GM12878 (cell line): Measurements from ENCODE around the gene ABCA2. TPM values are rescaled to one million over a fixed set of nuclear protein-coding genes. Genes with fewer than 3 reads are reported as not detected.

Source experiments
- ATAC-seq: fragments of 200-7000 bp; cut with Tn5 transposase; 3 replicates; pipeline ENCODE4 v1.9.1; 2020; ENCODE audit warnings: mild to moderate bottlenecking, moderate library complexity
- BruUV-seq: library from RNA; stranded (reverse); fragments of 400-500 nt; replicated peaks from 2 replicates; lab custom pipeline; 2021; lab: Mats Ljungman, UMichigan
- CTCF ChIA-PET: fragments of 300-600 bp; sonication (Branson Sonifier 250); formaldehyde crosslinking; extraction: SDS; loops from one replicate; lab custom pipeline; 2021; ENCODE audit warnings: inconsistent platforms; lab: Yijun Ruan, JAX
- POLR2A ChIA-PET: fragments of 350-600 bp; formaldehyde crosslinking; extraction: SDS; loops from one replicate; lab custom pipeline; 2021; ENCODE audit warnings: inconsistent platforms; lab: Charles Lee
- RAD21 ChIA-PET: fragments of 300-600 bp; sonication (Branson Sonifier 250); formaldehyde crosslinking; loops from one replicate; lab custom pipeline; 2023; ENCODE audit warnings: antibody characterized with exemption; ENCODE audit not compliant: unreplicated experiment; lab: Charles Lee
- SMC1A ChIA-PET: fragments of 300-600 bp; sonication (Branson Sonifier 250); formaldehyde crosslinking; loops from one replicate; lab custom pipeline; 2023; ENCODE audit not compliant: unreplicated experiment, uncharacterized antibody; lab: Charles Lee
- DNase-seq: peaks from one replicate; pipeline ENCODE4 v3.0.0-alpha.2; 2011; ENCODE audit warnings: low read depth, low spot score
- FAIRE-seq: peaks from 3 replicates; lab custom pipeline; 2011; peaks lifted over from hg19 to GRCh38; lab: Jason Lieb, UNC
- H2AFZ ChIP-seq: 2 replicates; pipeline ENCODE4 v1.6.0; 2011; ENCODE audit warnings: low read depth, low read length, control low read depth; ENCODE audit not compliant: control insufficient read depth
- H3K27ac ChIP-seq: 2 replicates; pipeline ENCODE4 v1.5.1; 2011; ENCODE audit warnings: control low read depth; ENCODE audit not compliant: control insufficient read depth, insufficient read depth
- H3K27me3 ChIP-seq, 2 experiments: replicated peaks in 1 of 2; 2 replicates each; pipeline versions ENCODE4 v1.6.0 to v1.6.1; 2011; ENCODE audit warnings: low read length in 1 of 2; ENCODE audit not compliant: control insufficient read depth in 2 of 2, insufficient read depth in 2 of 2
- H3K36me3 ChIP-seq, 2 experiments: 2 replicates each; pipeline ENCODE4 v1.5.1; 2011; ENCODE audit warnings: low read length in 1 of 2; ENCODE audit not compliant: control insufficient read depth in 2 of 2, insufficient read depth in 2 of 2
- H3K4me1 ChIP-seq: 2 replicates; pipeline ENCODE4 v1.6.1; 2011; ENCODE audit warnings: mild to moderate bottlenecking, low read length, moderate library complexity, mixed read lengths; ENCODE audit not compliant: control insufficient read depth, insufficient read depth
- H3K4me2 ChIP-seq: 2 replicates; pipeline ENCODE4 v1.6.0; 2011; ENCODE audit warnings: control low read depth; ENCODE audit not compliant: control insufficient read depth, insufficient read depth
- H3K4me3 ChIP-seq: fragments of 200-600 bp; sonication (generic); 2 replicates; pipeline ENCODE4 v1.5.1; 2016
- H3K79me2 ChIP-seq: 2 replicates; pipeline ENCODE4 v1.6.0; 2011; ENCODE audit warnings: low read length; ENCODE audit not compliant: control insufficient read depth, insufficient read depth
- H3K9ac ChIP-seq: 2 replicates; pipeline ENCODE4 v1.8.0; 2011; ENCODE audit warnings: low read length, control low read depth, mixed read lengths; ENCODE audit not compliant: control insufficient read depth, insufficient read depth
- H3K9me3 ChIP-seq: replicated peaks from 3 replicates; pipeline ENCODE4 v1.5.1; 2011; ENCODE audit warnings: mild to moderate bottlenecking, low read length; ENCODE audit not compliant: control insufficient read depth, insufficient read depth
- H4K20me1 ChIP-seq: 2 replicates; pipeline ENCODE4 v1.6.0; 2011; ENCODE audit not compliant: control insufficient read depth, insufficient read depth
- BHLHE40 ChIP-seq, 2 experiments: fragments of 450-650 bp in 1 of 2; IDR thresholded peaks; 2 replicates each; pipeline ENCODE4 v1.6.1; 2011 to 2017; ENCODE audit warnings: low read depth in 2 of 2, borderline replicate concordance in 1 of 2, improper control_type of control experiment in 1 of 2, low read length in 1 of 2, mild to moderate bottlenecking in 1 of 2
- E2F4 ChIP-seq: IDR thresholded peaks from 2 replicates; pipeline ENCODE4 v1.6.1; 2012; ENCODE audit warnings: low read depth, low read length, improper control_type of control experiment
- GABPA ChIP-seq: IDR thresholded peaks from 2 replicates; pipeline ENCODE4 v1.6.1; 2014; ENCODE audit warnings: antibody characterized with exemption, low read depth, mild to moderate bottlenecking, inconsistent platforms
- MXI1 ChIP-seq: fragments of 150-350 bp; IDR thresholded peaks from 2 replicates; pipeline ENCODE4 v1.6.1; 2011; ENCODE audit warnings: low read depth, mild to moderate bottlenecking, inconsistent platforms, low read length, improper control_type of control experiment
- REST ChIP-seq: IDR thresholded peaks from 2 replicates; pipeline ENCODE4 v1.6.1; 2012; ENCODE audit warnings: mild to moderate bottlenecking, low read depth, low read length
- SMC3 ChIP-seq: IDR thresholded peaks from 2 replicates; pipeline ENCODE4 v1.6.1; 2011; ENCODE audit warnings: low read length, improper control_type of control experiment, borderline replicate concordance
- ZNF24 ChIP-seq: fragments of 450-650 bp; IDR thresholded peaks from 2 replicates; pipeline ENCODE4 v1.6.1; 2017; ENCODE audit warnings: antibody characterized with exemption, mild to moderate bottlenecking
- WGBS: methylation state at CpG from one replicate; pipeline ENCODE4 v1.1.6; 2016; ENCODE audit warnings: low lambda C conversion rate; ENCODE audit not compliant: insufficient replicate concordance, insufficient coverage; ENCODE audit errors: missing lambda C conversion rate; 5-methylcytosine and 5-hydroxymethylcytosine counted together
- in situ Hi-C: fragments of 300-500 bp; cut with MboI; formaldehyde crosslinking; loops from 9 replicates; pipeline ENCODE4 v1.14.3; 2018; ENCODE audit warnings: mixed read lengths
- intact Hi-C: fragments of 100-400 bp; cut with micrococcal nuclease; formaldehyde crosslinking; loops from one replicate; pipeline ENCODE4 v1.14.2; 2022; ENCODE audit not compliant: unreplicated experiment
- polyA plus RNA-seq, 11 experiments: library from polyadenylated mRNA; depleted of rRNA in 4 of 11; unstranded in 6 of 11; stranded (reverse) in 5 of 11; fragments of >200 nt; fragmentation: Nextera tagmentation in 4 of 11; fragmentation: Illumina TruSeq in 1 of 11; extraction: Ambion mirVana in 4 of 11; extraction: Trizol in 1 of 11; gene quantifications; 1 replicate in 1 of 11; 2 replicates in 10 of 11; pipeline versions ENCODE4 v1.2.1 to v1.2.3, GENCODE V29; 2011 to 2016; ENCODE audit warnings: inconsistent platforms in 2 of 11, missing spikeins in 2 of 11, low read depth in 1 of 11
- total RNA-seq, 4 experiments: library from RNA; depleted of rRNA in 3 of 4; stranded (reverse); fragments of >200 nt in 3 of 4; fragmentation: Illumina TruSeq in 1 of 4; extraction: Trizol in 1 of 4; gene quantifications; 2 replicates each; pipeline versions ENCODE4 v1.2.1 to v1.2.3, GENCODE V29; 2013 to 2021

The ABCA2 gene
- total and polyA plus RNA-seq, 10 of the 15 experiments (the other 5 are each of a cell fraction or from before 2014, with no cell fraction given): 0.13 to 2.6 (median 0.71) TPM; not detected in 2

- Histone ChIP-seq H3K4me3 (no peak overlapping the region), H3K79me2 (no peaks in the 10 kb centered on the region), H3K27ac (no peak overlapping the region), H3K27me3 (no peaks in the 10 kb centered on the region), H3K9me3 (no peaks in the 10 kb centered on the region), H4K20me1 (no peaks in the 10 kb centered on the region), H3K4me2 (no peak overlapping the region), H3K4me1 (no peaks in the 10 kb centered on the region), H2AFZ (no peak overlapping the region), H3K36me3 (no peaks in the 10 kb centered on the region), H3K9ac (no peak overlapping the region)
- intact Hi-C loops: no loop called here
- ChIA-PET SMC1A (no interaction called here), RAD21 (no interaction called here), CTCF (no interaction called here), POLR2A (no interaction called here)
- in situ Hi-C loops: no loop called here
- WGBS: 33% methylated on average over 1 of the region's 1 CpG
- BruUV-seq: no TSS peak
- DNase-seq (no peak), ATAC-seq (no peak), FAIRE-seq (no peak)
- TF ChIP-seq GABPA (no peak), MXI1 (no peak), SMC3 (no peak), ZNF24 (no peak), BHLHE40 (IDR thresholded peaks at IDR 0.05; ENCODE audit: borderline replicate concordance in 1 of 2, low read depth in 2 of 2, low read length in 1 of 2) (no peak), REST (no peak), E2F4 (no peak)
Observed at GRCh38 chr9:136957461-136957860, 70.6 kb downstream of the ABCA2 start.

Other genes with a start within 250 kb of the ABCA2 start
Only the 7 nearest of the 38 such genes appear.
- not detected in 2 replicates for gene LCNL1, start 45.2 kb downstream of the ABCA2 start, total RNA-seq (2014; rRNA removed)
- not detected in 2 replicates for gene LCNL1, start 45.2 kb downstream of the ABCA2 start, total RNA-seq (2014; rRNA removed; fragmentation: Illumina TruSeq; extraction: Trizol)
- gene LCNL1, start 45.2 kb downstream of the ABCA2 start, total RNA-seq (2021): not detected in 2 replicates
- not detected in 2 replicates for gene LCNL1, start 45.2 kb downstream of the ABCA2 start, polyA plus RNA-seq (2011; rRNA removed)
- gene LCNL1, start 45.2 kb downstream of the ABCA2 start, polyA plus RNA-seq (2014; fragmentation: Illumina TruSeq; extraction: Trizol): not detected in 2 replicates
- not detected for gene LCNL1, start 45.2 kb downstream of the ABCA2 start, polyA plus RNA-seq (2014; fragmentation: Nextera tagmentation; extraction: Ambion mirVana)
- not detected in 2 replicates for gene LCNL1, start 45.2 kb downstream of the ABCA2 start, polyA plus RNA-seq (2014; rRNA removed)
- not detected for gene LCNL1, start 45.2 kb downstream of the ABCA2 start, polyA plus RNA-seq (2016; fragmentation: Nextera tagmentation; extraction: Ambion mirVana)
- 30.9 and 44.3 TPM in 2 replicates for gene PAXX, start 35.8 kb downstream of the ABCA2 start, total RNA-seq (2014; rRNA removed)
- 10.5 and 14.7 TPM in 2 replicates for gene PAXX, start 35.8 kb downstream of the ABCA2 start, total RNA-seq (2014; rRNA removed; fragmentation: Illumina TruSeq; extraction: Trizol)
- 47.7 and 49.3 TPM in 2 replicates for gene PAXX, start 35.8 kb downstream of the ABCA2 start, total RNA-seq (2021)
- gene PAXX, start 35.8 kb downstream of the ABCA2 start, polyA plus RNA-seq (2011; rRNA removed): 6.2 and 10.9 TPM in 2 replicates
- 1.4 and 4.1 TPM in 2 replicates for gene PAXX, start 35.8 kb downstream of the ABCA2 start, polyA plus RNA-seq (2014; fragmentation: Illumina TruSeq; extraction: Trizol)
- 1 to 10 TPM in 1 of 2 experiments, under 1 TPM in 1; 0.18 to 2.9 TPM for gene PAXX, start 35.8 kb downstream of the ABCA2 start, polyA plus RNA-seq (2014; fragmentation: Nextera tagmentation; extraction: Ambion mirVana)
- gene PAXX, start 35.8 kb downstream of the ABCA2 start, polyA plus RNA-seq (2014; rRNA removed): 50.6 and 67.5 TPM in 2 replicates
- gene PAXX, start 35.8 kb downstream of the ABCA2 start, polyA plus RNA-seq (2016; fragmentation: Nextera tagmentation; extraction: Ambion mirVana): 10 to 100 TPM; 60.1 to 60.6 TPM
- gene CLIC3, start 31.7 kb downstream of the ABCA2 start, total RNA-seq (2014; rRNA removed): not detected in 2 replicates
- gene CLIC3, start 31.7 kb downstream of the ABCA2 start, total RNA-seq (2014; rRNA removed; fragmentation: Illumina TruSeq; extraction: Trizol): not detected in 2 replicates
- not detected in 2 replicates for gene CLIC3, start 31.7 kb downstream of the ABCA2 start, total RNA-seq (2021)
- not detected in 2 replicates for gene CLIC3, start 31.7 kb downstream of the ABCA2 start, polyA plus RNA-seq (2011; rRNA removed)
- gene CLIC3, start 31.7 kb downstream of the ABCA2 start, polyA plus RNA-seq (2014; fragmentation: Illumina TruSeq; extraction: Trizol): not detected in 2 replicates
- not detected for gene CLIC3, start 31.7 kb downstream of the ABCA2 start, polyA plus RNA-seq (2014; fragmentation: Nextera tagmentation; extraction: Ambion mirVana)
- 0.25 TPM in 1 of 2 replicates, not detected in the other for gene CLIC3, start 31.7 kb downstream of the ABCA2 start, polyA plus RNA-seq (2014; rRNA removed)
- gene CLIC3, start 31.7 kb downstream of the ABCA2 start, polyA plus RNA-seq (2016; fragmentation: Nextera tagmentation; extraction: Ambion mirVana): under 1 TPM in 1 of 2 experiments, not detected in 1; 0.31 TPM
- 0.16 and 0.17 TPM in 2 replicates for gene FUT7, start 3.9 kb upstream of the ABCA2 start, total RNA-seq (2014; rRNA removed)
- 0.04 and 0.05 TPM in 2 replicates for gene FUT7, start 3.9 kb upstream of the ABCA2 start, total RNA-seq (2014; rRNA removed; fragmentation: Illumina TruSeq; extraction: Trizol)
- 0.13 and 0.16 TPM in 2 replicates for gene FUT7, start 3.9 kb upstream of the ABCA2 start, total RNA-seq (2021)
- gene FUT7, start 3.9 kb upstream of the ABCA2 start, polyA plus RNA-seq (2011; rRNA removed): 0.12 and 0.23 TPM in 2 replicates
- gene FUT7, start 3.9 kb upstream of the ABCA2 start, polyA plus RNA-seq (2014; fragmentation: Illumina TruSeq; extraction: Trizol): 0.04 TPM in 1 of 2 replicates, not detected in the other
- gene FUT7, start 3.9 kb upstream of the ABCA2 start, polyA plus RNA-seq (2014; fragmentation: Nextera tagmentation; extraction: Ambion mirVana): not detected
- gene FUT7, start 3.9 kb upstream of the ABCA2 start, polyA plus RNA-seq (2014; rRNA removed): 0.25 and 0.29 TPM in 2 replicates
- under 1 TPM; 0.32 to 0.62 TPM for gene FUT7, start 3.9 kb upstream of the ABCA2 start, polyA plus RNA-seq (2016; fragmentation: Nextera tagmentation; extraction: Ambion mirVana)
- gene NPDC1, start 17.9 kb upstream of the ABCA2 start, total RNA-seq (2014; rRNA removed): 0.11 and 1.2 TPM in 2 replicates
- 0.13 TPM in 1 of 2 replicates, not detected in the other for gene NPDC1, start 17.9 kb upstream of the ABCA2 start, total RNA-seq (2014; rRNA removed; fragmentation: Illumina TruSeq; extraction: Trizol)
- 0.64 and 1.5 TPM in 2 replicates for gene NPDC1, start 17.9 kb upstream of the ABCA2 start, total RNA-seq (2021)
- gene NPDC1, start 17.9 kb upstream of the ABCA2 start, polyA plus RNA-seq (2011; rRNA removed): 0.14 and 0.19 TPM in 2 replicates
- 0.04 TPM in 1 of 2 replicates, not detected in the other for gene NPDC1, start 17.9 kb upstream of the ABCA2 start, polyA plus RNA-seq (2014; fragmentation: Illumina TruSeq; extraction: Trizol)
- not detected for gene NPDC1, start 17.9 kb upstream of the ABCA2 start, polyA plus RNA-seq (2014; fragmentation: Nextera tagmentation; extraction: Ambion mirVana)
- 0.42 and 0.58 TPM in 2 replicates for gene NPDC1, start 17.9 kb upstream of the ABCA2 start, polyA plus RNA-seq (2014; rRNA removed)
- gene NPDC1, start 17.9 kb upstream of the ABCA2 start, polyA plus RNA-seq (2016; fragmentation: Nextera tagmentation; extraction: Ambion mirVana): 1 to 10 TPM; 1.1 to 1.7 TPM
- 0.05 and 0.40 TPM in 2 replicates for gene ENTPD2, start 25.8 kb upstream of the ABCA2 start, total RNA-seq (2014; rRNA removed)
- gene ENTPD2, start 25.8 kb upstream of the ABCA2 start, total RNA-seq (2014; rRNA removed; fragmentation: Illumina TruSeq; extraction: Trizol): not detected in 2 replicates
- gene ENTPD2, start 25.8 kb upstream of the ABCA2 start, total RNA-seq (2021): 1.4 and 2.0 TPM in 2 replicates
- gene ENTPD2, start 25.8 kb upstream of the ABCA2 start, polyA plus RNA-seq (2011; rRNA removed): 0.19 TPM in 1 of 2 replicates, not detected in the other
- gene ENTPD2, start 25.8 kb upstream of the ABCA2 start, polyA plus RNA-seq (2014; fragmentation: Illumina TruSeq; extraction: Trizol): 0.18 TPM in 1 of 2 replicates, not detected in the other
- under 1 TPM in 1 of 2 experiments, not detected in 1; 0.15 TPM for gene ENTPD2, start 25.8 kb upstream of the ABCA2 start, polyA plus RNA-seq (2014; fragmentation: Nextera tagmentation; extraction: Ambion mirVana)
- gene ENTPD2, start 25.8 kb upstream of the ABCA2 start, polyA plus RNA-seq (2014; rRNA removed): 0.91 and 1.2 TPM in 2 replicates
- 1 to 10 TPM; 1.5 to 1.8 TPM for gene ENTPD2, start 25.8 kb upstream of the ABCA2 start, polyA plus RNA-seq (2016; fragmentation: Nextera tagmentation; extraction: Ambion mirVana)
- gene SAPCD2, start 42.3 kb upstream of the ABCA2 start, total RNA-seq (2014; rRNA removed): 29.3 and 35.2 TPM in 2 replicates
- gene SAPCD2, start 42.3 kb upstream of the ABCA2 start, total RNA-seq (2014; rRNA removed; fragmentation: Illumina TruSeq; extraction: Trizol): 8.2 and 10.7 TPM in 2 replicates
- 30.0 and 32.5 TPM in 2 replicates for gene SAPCD2, start 42.3 kb upstream of the ABCA2 start, total RNA-seq (2021)
- gene SAPCD2, start 42.3 kb upstream of the ABCA2 start, polyA plus RNA-seq (2011; rRNA removed): 3.7 and 6.7 TPM in 2 replicates
- gene SAPCD2, start 42.3 kb upstream of the ABCA2 start, polyA plus RNA-seq (2014; fragmentation: Illumina TruSeq; extraction: Trizol): 2.4 and 6.2 TPM in 2 replicates
- gene SAPCD2, start 42.3 kb upstream of the ABCA2 start, polyA plus RNA-seq (2014; fragmentation: Nextera tagmentation; extraction: Ambion mirVana): 1 to 10 TPM; 1.6 to 2.0 TPM
- 26.6 and 30.9 TPM in 2 replicates for gene SAPCD2, start 42.3 kb upstream of the ABCA2 start, polyA plus RNA-seq (2014; rRNA removed)
- 1 to 10 TPM; 3.3 to 7.7 TPM for gene SAPCD2, start 42.3 kb upstream of the ABCA2 start, polyA plus RNA-seq (2016; fragmentation: Nextera tagmentation; extraction: Ambion mirVana)